Measurements from ENCODE around the gene PLPPR2. TPM values are rescaled to one million over a fixed set of nuclear protein-coding genes. Genes with fewer than 3 reads are reported as not detected.
"Not testable (repeated sequence)": the region's sequence is repeated elsewhere in the genome, so short reads cannot be mapped to it uniquely, and the experiment has no call there.

The PLPPR2 gene
- total RNA-seq, 2 donors from 2014 or later: 26.2 to 30.5 TPM

DNA sequence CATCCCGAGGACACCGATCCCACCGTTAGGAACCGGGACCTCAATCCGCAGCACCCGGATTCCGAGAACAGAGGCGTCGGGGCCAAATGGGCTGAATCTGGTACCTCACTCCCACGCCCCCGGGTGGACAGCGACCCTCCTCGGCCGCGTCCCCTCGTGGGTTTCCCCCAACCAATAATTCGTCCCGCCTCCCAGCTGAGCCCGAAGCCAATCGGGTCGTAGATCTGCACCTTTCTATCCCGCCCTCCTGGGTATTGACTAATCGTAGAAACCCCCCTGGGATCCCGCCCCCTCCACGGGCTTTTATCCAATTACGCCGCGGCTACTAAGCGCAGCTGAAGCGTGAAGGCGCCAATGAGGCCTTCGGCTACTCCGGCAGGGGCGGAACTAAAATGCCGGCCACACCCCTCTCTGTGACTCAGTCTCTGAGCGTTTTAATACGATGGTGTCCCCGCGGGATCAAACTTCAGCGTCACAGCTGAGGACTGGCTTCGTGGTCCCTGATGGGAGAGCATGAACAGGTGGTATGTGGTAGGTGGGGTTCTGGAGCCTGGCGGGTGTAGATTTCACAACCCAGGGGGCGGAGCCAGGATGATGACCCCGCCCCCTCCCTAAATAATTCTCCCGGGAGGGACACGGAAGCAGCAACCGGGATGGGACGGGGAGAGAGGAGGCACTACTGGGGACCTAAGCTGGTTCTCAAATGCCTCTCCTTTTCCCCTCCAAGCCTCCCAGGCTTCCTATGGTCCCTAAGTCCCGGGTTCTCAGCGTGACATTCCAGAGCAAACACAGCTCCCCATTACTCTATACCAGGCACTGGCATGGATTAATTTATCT, 8.9 kb upstream of the PLPPR2 start, which contains the start of the genes CCDC159 and TMEM205:
Gene CCDC159 (plus strand): TSS at position 416 of the 837 bp plus-strand sequence. CDS start 88 bp downstream, at position 504.
Gene TMEM205 (minus strand): TSS at position 165 of the 837 bp plus-strand sequence. CDS start 649 bp downstream, outside the sequence.
- Histone ChIP-seq H3K4me1 (peaks cover 0 to 26% of the 10 kb centered on the region in 2 donors), H3K4me3 (peak within 1 kb of the TSS; percentile 67 to 73), H3K27ac (peak within 1 kb of the TSS; percentile 80 to 86), H3K27me3 (no peaks in the 10 kb centered on the region), H3K9me3 (no peaks in the 10 kb centered on the region), H3K36me3 (no peaks in the 10 kb centered on the region)
- peak; percentile 99 for DNase-seq (ENCODE audit: low spot score)
- no peak for TF ChIP-seq CTCF (IDR thresholded peaks at IDR 0.05)

DNA sequence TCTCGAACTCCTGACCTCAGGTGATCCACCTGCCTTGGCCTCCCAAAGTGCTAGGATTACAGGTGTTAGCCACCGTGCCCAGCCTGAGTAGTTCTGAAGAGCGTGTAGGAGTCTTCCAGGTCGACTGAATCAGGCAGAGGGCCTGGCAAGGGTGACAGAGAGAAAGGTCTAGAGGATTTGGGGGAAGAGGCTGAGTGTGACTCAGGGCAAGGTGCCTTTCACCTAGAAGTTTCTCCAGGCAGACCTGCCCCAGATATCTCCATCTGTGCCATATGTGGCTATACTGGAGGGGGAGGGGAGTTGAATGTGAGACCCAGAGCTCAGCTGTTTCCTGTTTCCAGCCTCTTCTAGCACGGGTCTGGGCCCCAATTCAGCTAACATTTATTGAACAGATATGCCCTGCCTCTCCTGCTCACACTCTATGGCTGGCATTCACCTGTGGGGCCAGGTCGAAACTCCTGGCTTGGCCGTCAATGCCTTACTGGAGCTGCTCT, 7.6 kb upstream of the PLPPR2 start:
- TF ChIP-seq CTCF (IDR thresholded peaks at IDR 0.05): no peak
- Histone ChIP-seq H3K9me3 (no peaks in the 10 kb centered on the region), H3K4me3 (no peak overlapping the region), H3K27me3 (no peaks in the 10 kb centered on the region), H3K4me1 (peaks cover 0 to 26% of the 10 kb centered on the region in 2 donors), H3K27ac (no peak overlapping the region), H3K36me3 (no peaks in the 10 kb centered on the region)
- no peak for DNase-seq (ENCODE audit: low spot score)

DNA sequence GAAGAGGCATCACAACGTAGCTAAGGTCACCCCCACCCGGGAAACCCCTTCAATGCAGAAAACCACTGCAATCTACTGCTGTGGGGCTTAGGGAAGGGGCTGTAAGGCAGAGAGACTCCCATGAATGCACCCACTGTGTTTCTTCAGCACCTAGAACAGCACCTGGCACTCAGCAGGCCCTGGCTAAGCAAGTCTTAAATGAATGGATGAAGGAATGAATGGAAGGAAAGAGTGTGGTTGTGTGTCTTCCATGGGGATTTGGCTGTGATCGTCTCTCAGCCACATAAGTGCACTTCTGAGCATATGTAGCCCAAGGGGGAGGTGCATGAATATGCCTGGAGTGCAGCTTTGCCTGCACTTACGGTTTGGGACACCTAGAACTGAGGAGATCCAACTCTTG, 6.1 kb upstream of the PLPPR2 start:
- no peaks in the 10 kb centered on the region for H3K36me3 ChIP-seq
- no peaks in the 10 kb centered on the region for H3K9me3 ChIP-seq
- TF ChIP-seq CTCF (IDR thresholded peaks at IDR 0.05): no peak
- no peak overlapping the region for H3K4me3 ChIP-seq
- DNase-seq (ENCODE audit: low spot score): no peak
- H3K27me3 ChIP-seq: no peaks in the 10 kb centered on the region
- H3K4me1 ChIP-seq: peaks cover 0 to 23% of the 10 kb centered on the region in 2 donors
- H3K27ac ChIP-seq: no peak overlapping the region

- not testable (repeated sequence) for H3K36me3 ChIP-seq, H3K27me3 ChIP-seq
These were observed 1.1 kb upstream of the PLPPR2 start for GRCh38 chr19:11354102-11354501.

DNA sequence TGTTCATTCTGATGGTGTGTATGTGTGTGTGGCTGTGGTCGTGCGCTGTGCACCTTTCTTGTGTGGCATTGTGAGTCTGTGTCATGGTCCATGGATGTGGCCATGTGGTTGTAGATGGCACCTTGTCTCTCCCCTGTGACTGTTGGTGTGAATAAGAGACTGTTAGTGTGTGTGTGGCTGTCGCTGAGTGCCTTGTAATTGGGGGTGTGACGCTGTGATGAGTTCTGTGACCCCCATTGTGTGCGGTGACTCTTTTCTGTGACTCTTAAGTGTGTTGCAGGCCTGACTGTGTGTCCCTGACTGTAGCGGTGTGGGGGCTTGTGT, 804 bp downstream of the PLPPR2 start:
- H3K36me3 ChIP-seq: no peaks in the 10 kb centered on the region
- no peak for TF ChIP-seq CTCF (IDR thresholded peaks at IDR 0.05)
- no peaks in the 10 kb centered on the region for H3K27me3 ChIP-seq
- peaks cover 0 to 16% of the 10 kb centered on the region in 2 donors for H3K4me1 ChIP-seq
- no peaks in the 10 kb centered on the region for H3K9me3 ChIP-seq
- DNase-seq (ENCODE audit: low spot score): no peak
- peak overlapping the region in 1 of 2 donors; percentile 82 for H3K27ac ChIP-seq
- H3K4me3 ChIP-seq: peak overlapping the region; percentile 74 to 76

More at GRCh38 chr19:11354102-11354501, 1.1 kb upstream of the PLPPR2 start:
- H3K9me3 ChIP-seq; H3K27ac ChIP-seq; H3K4me3 ChIP-seq; DNase-seq (ENCODE audit: low spot score): not testable (repeated sequence)
- peaks cover 0 to 16% of the 10 kb centered on the region in 2 donors for H3K4me1 ChIP-seq
